SW480 (cell line): Measurements from ENCODE around the gene SPATA9.
A peak's percentile ranks its signal among the peaks of the same experiment; 100 is the strongest.
"Not testable (repeated sequence)": the region's sequence is repeated elsewhere in the genome, so short reads cannot be mapped to it uniquely, and the experiment has no call there.

ENCODE experiments used
- DNase-seq: peaks from one replicate; pipeline ENCODE4 v3.0.0-alpha.2; 2016; ENCODE audit warnings: low spot score

SPATA9 gene

GRCh38 chr5:95715799-95716461 is 33.1 kb upstream of the SPATA9 start:
- peak; percentile 63 for DNase-seq

DNA sequence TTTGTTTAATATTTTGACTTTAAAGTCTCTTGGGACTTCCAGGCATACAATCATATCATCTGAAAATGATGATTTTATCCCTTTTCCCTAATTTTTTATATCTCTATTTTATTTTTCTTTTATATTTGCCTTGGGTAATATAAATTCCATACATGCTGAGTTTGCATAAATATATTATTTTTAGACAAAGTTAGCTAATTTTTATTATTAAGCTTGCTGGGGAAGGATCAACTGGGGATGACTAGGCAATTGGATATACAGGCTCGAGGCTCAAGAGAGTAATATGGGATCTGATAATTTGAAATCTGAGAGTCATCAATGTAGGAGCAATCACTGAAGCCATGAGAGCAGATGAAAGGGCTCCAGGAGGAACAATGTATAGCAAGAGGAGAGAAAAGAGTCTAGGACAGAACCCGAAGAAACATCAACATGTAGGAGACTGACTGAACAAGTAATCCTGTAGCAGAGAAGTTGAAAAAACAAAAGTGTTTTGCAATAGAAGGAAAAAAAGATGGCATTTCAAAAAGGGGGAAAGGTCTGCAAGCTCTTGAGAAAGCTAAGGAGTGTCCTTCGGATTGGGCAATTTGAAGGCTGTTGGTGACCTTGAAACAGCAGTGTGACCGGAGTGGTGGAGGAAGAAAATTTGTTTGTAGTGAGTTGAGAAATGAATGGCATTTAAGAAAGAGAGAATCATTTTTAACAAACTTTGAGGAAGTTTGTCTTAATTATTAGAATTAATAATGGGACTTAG is 31.3 kb upstream of the SPATA9 start:
- no peak for DNase-seq

GRCh38 chr5:95713246-95713645 is 30.5 kb upstream of the SPATA9 start:
- not testable (repeated sequence) for DNase-seq

DNA sequence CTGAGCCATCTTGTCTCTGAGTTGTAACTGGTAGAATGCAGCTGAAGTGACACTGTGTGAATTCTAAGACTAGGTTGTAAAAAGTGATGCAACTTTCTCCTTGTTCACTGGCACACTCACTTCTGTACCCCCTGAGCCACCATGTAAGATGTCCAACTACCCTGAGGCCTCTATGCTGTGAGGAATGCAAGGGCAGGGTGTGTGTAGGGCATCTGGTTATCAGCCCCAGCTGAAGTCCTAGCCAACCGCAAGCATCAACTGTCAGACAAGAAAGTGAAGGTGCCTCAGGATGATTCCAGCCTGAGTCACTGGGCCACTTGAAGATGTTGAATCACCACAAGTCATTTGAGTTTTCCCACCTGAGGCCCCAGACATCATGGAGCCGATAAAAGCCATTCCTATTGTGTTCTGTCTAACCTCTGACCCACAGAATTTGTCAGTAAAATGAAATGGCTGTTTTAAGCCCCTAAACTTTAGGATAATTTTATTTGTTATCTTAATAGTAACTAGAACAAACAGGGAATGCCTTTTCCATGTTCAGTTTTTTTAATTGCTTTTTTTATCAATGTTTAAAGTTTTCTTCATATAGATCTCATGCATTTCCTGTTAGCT is 29.7 kb upstream of the SPATA9 start:
- DNase-seq = peak; percentile 62

DNA sequence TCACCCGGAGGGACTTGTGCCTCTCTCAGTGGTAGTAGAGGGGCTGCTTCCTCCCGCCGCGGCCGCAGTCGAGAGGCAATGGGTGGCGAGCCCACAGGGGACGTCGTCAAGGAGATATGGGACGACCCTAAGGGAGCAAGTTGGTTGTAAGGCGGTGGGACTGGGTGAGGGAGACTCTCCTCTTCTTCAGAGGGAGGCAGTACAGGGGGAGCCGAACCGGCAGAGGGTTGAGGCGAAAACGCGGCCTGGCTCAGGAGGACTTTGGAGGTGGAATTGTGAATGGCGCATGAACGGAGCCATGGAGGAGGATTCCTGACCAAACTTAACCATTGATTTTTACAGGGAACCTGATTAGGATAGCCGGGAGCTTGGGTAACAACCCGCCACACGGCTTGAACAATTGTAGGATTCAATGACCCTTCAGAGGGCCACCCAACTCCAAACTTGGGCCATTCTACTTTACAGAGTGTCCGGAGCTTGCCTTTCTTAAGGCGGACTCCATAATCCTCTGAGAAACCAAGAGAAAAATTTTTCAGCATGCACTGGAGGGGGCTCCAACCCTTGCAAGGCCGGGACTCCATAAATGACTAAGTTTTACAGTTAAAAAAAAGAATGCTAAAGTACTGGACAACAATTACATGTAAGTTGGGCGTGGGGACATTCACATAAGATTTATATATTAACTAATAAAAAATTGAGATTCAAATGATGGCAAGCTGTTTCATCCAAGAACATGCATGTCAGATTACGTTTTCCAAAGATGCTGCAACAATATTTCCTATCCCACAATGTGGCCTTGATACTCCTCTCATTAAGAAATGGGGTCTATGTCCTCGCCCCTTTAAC is 28.9 kb upstream of the SPATA9 start:
- no peak for DNase-seq

GRCh38 chr5:95710651-95711500 is 28.1 kb upstream of the SPATA9 start:
- not testable (repeated sequence) for DNase-seq

DNA sequence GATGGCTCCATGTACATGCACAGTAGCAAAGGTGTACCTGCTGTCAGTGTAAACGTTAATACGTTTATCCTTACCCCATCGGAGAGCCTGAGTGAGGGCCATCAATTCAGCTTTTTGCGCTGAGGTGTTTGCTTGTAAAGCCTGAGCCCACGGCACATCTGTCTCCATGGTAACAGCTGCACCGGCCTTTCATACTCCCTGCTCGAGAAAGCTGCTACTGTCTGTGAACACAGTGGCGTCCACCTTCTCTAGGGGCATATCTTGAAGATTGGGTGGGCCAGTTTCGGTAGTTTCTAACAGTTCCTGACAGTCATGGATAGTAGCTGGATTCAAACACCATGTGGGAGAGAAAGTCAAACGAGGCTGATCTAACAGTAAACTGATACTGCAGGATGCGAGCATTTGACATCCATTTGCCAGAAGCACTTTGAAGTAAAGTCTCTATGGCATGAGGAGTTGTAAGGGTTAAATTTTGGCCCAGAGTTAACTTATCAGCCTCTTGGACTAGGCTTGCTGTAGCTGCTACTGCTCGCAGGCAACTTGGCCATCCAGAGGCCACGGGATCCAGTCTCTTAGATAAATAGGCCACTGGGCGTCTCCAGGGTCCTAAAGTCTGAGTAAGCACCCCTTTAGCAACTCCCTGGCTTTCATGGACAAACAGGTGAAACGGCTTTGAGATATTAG is 27.3 kb upstream of the SPATA9 start:
- no peak for DNase-seq

GRCh38 chr5:95708876-95709275 is 26.1 kb upstream of the SPATA9 start:
- no peak for DNase-seq

DNA sequence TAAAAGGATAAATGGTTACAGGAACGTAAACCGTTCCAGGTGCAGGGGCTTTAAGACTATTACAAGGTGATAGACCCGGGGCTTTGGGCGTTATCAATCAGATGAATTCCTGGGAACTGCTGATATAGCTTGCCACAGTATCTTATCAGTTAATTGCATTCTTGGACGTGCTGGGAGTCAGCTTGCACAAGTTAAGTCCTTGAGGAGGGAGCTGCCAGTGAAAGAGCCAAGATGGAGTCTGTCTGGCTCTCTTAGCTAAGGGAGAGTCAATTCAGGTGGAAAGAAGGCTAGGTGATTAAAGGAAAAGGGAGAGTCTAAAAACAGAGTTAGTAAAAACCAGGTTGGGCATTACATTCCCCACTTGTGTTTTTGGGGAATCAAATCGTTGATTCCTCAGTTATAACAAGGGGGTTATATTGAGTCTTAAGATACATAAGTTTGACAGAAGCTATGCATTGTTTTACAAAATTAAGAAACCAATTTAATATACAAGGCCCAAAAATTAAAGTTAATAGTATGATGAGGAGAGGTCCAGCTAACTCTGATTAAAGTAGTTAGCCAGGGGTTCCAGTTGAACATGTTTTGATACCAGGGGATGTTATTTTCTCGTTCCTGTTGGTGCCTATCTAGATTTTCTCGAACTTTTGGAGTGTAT is 24.9 kb upstream of the SPATA9 start:
- not testable (repeated sequence) for DNase-seq

GRCh38 chr5:95707055-95707454 is 24.3 kb upstream of the SPATA9 start:
- DNase-seq = no peak

DNA sequence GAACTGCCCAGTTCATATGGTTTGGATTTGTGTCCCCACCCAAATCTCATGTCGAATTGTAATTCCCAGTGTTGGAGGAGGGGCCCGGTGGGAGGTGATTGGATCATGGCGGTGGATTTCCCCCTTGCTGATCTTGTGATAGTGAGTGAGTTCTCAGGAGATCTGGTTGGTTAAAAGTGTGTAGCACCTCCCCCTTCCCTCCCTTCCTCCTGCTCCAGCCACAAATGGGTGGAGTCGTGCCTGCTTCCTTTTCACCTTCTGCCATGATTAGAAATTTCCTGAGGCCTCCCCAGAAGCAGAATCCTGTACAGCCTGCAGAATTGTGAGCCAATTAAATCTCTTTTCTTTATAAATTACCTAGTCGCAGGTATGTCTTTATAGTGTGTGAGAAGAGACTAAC is 23.4 kb upstream of the SPATA9 start:
- not testable (repeated sequence) for DNase-seq

DNA sequence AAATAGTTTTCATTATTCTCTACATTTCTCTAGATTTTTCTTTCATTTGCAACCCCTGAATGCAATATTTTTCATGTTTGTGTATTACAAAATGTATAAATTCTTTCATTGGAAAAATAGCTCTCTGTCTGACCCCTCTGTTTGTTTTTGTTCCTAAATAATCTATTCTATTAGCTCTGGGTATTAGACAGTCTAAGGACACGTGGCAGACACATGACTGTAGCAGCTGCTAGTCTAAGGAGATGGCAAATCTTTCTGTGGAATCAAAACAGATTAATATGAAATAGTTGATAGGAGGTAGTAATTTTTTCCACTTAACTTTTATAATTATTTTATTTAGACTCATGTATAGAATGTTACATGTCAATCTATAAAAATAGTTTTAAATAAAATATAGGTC is 21.4 kb upstream of the SPATA9 start:
- no peak for DNase-seq

GRCh38 chr5:95701074-95701473 is 18.3 kb upstream of the SPATA9 start:
- no peak for DNase-seq

DNA sequence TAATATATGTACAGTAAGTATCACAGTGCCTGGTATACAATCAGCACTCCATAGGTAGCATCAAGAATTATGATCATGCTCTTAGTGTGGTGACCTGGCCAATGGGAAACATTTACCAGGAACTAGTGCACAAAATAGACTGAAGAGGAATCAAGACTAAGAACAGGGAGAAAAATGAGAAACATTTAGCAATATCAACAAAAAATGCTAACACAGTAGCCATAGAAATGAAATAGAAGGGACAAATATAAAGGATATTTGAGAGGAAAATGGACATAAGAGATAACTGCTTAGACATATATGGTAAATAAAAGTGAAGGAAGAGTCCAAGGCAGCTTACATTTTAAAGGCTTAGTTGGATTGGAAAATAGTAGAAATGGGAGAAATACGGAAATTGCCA is 16.5 kb upstream of the SPATA9 start:
- no peak for DNase-seq

- no peak for DNase-seq
These were observed 15.2 kb upstream of the SPATA9 start for GRCh38 chr5:95697781-95698681.

DNA sequence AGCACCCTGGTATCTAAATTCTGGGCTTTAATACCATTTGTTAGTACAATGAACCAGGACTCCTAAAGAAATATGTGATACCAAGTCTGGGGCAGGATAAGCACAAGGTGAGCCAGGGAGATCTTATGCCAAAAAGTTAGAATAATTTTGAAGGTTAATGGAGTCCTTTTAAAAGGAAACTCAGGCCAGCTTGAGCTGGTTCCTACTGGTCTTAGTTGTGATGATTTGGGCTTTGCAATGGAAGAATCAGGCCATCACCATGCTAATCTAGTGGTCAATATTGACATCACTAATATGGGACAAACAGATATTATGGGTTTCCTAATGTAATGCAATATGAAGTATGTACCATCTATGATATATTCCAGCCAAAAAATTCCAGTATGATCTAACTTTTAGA is 7.5 kb upstream of the SPATA9 start:
- DNase-seq = no peak

DNA sequence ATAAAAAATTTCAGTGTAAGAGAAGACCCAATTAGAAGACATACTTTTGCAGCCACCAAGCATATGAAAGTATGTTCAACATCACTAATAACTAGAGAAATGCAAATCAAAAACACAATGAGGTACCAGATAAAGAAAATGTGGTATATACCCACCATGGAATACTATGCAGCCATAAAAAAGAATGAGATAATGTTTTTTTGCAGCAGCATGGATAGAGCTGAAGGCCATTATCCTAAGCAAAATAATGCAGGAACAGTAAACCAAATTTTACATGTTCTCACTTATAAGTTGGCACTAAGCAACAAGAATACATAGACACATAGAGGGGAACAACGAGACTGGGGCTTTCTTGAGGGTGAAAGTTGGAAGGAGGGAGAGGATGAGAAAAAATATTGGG is 6.9 kb upstream of the SPATA9 start:
- no peak for DNase-seq

- no peak for DNase-seq
These were observed 3.9 kb upstream of the SPATA9 start for GRCh38 chr5:95686651-95687050.

GRCh38 chr5:95684361-95684760 is 1.6 kb upstream of the SPATA9 start:
- DNase-seq = no peak
